DND-41 (cell line): Measurements from ENCODE around the gene LHX3.

Source experiments
- ATAC-seq: fragments of 200-7000 bp; cut with Tn5 transposase; 3 replicates; pipeline ENCODE4 v1.9.1; 2021; ENCODE audit warnings: low read depth; ENCODE audit not compliant: insufficient read depth
- DNase-seq: peaks from one replicate; pipeline ENCODE4 v3.0.0-alpha.2; 2020
- H2AFZ ChIP-seq: 2 replicates; pipeline ENCODE4 v1.6.0; 2012; ENCODE audit warnings: low read depth, low read length
- H3K27ac ChIP-seq: 2 replicates; pipeline ENCODE4 v1.5.1; 2012; ENCODE audit warnings: low read length, inconsistent platforms
- H3K27me3 ChIP-seq: fragments of 200-600 bp; sonication (generic); 2 replicates; pipeline ENCODE4 v1.6.0; 2012; ENCODE audit warnings: low read length, mild to moderate bottlenecking, inconsistent platforms; ENCODE audit not compliant: insufficient read depth, poor library complexity
- H3K36me3 ChIP-seq: 2 replicates; pipeline ENCODE4 v1.5.1; 2012; ENCODE audit warnings: low read length, inconsistent platforms; ENCODE audit not compliant: insufficient read depth
- H3K4me1 ChIP-seq: 2 replicates; pipeline ENCODE4 v1.5.1; 2012; ENCODE audit warnings: mild to moderate bottlenecking, low read length; ENCODE audit not compliant: insufficient read depth
- H3K4me2 ChIP-seq: 2 replicates; pipeline ENCODE4 v1.6.0; 2012; ENCODE audit warnings: mild to moderate bottlenecking, moderate library complexity, low read length, inconsistent platforms; ENCODE audit not compliant: insufficient read depth
- H3K4me3 ChIP-seq, 2 experiments: fragments of 200-600 bp in 1 of 2; shearing (Covaris generic) in 1 of 2; 2 replicates each; pipeline ENCODE4 v1.5.1; 2012 to 2016; ENCODE audit warnings: inconsistent platforms in 2 of 2, low read length in 2 of 2, mild to moderate bottlenecking in 2 of 2, low read depth in 1 of 2, moderate library complexity in 1 of 2
- H3K79me2 ChIP-seq: 2 replicates; pipeline ENCODE4 v1.6.0; 2012; ENCODE audit warnings: low read length, inconsistent platforms; ENCODE audit not compliant: insufficient read depth
- H3K9ac ChIP-seq: 2 replicates; pipeline ENCODE4 v1.6.0; 2012; ENCODE audit warnings: low read depth, mild to moderate bottlenecking, inconsistent platforms, low read length, moderate library complexity
- H3K9me3 ChIP-seq: 2 replicates; pipeline ENCODE4 v1.5.1; 2012; ENCODE audit warnings: low read length, moderate library complexity, mild to moderate bottlenecking, inconsistent platforms; ENCODE audit not compliant: insufficient read depth, severe bottlenecking
- H4K20me1 ChIP-seq: 2 replicates; pipeline ENCODE4 v1.6.0; 2012; ENCODE audit warnings: low read length; ENCODE audit not compliant: insufficient read depth
- CTCF ChIP-seq: IDR thresholded peaks from 2 replicates; pipeline ENCODE4 v1.5.1; 2012; ENCODE audit warnings: borderline replicate concordance, low read length, moderate library complexity, mild to moderate bottlenecking; ENCODE audit not compliant: poor library complexity, severe bottlenecking; ENCODE audit errors: extremely low read depth
- EZH2 ChIP-seq: IDR thresholded peaks from 3 replicates; pipeline ENCODE4 v1.6.1; 2012; ENCODE audit warnings: borderline replicate concordance, low read depth, mild to moderate bottlenecking, moderate library complexity, low read length, inconsistent platforms; ENCODE audit not compliant: severe bottlenecking

Gene LHX3

GRCh38 chr9:136199391-136200288, 5.3 kb downstream of the LHX3 start:
- H3K36me3 ChIP-seq, result no peaks in the 10 kb centered on the region
- no peak overlapping the region for H3K4me2 ChIP-seq
- H3K4me1 ChIP-seq, result no peaks in the 10 kb centered on the region
- ATAC-seq (no peak), DNase-seq (no peak)
- no peak for TF ChIP-seq CTCF
- no peak for TF ChIP-seq EZH2
- H3K9ac ChIP-seq, result no peak overlapping the region
- no peaks in the 10 kb centered on the region for H3K79me2 ChIP-seq
- peaks cover 13% of the 10 kb centered on the region for H3K27me3 ChIP-seq
- H4K20me1 ChIP-seq, result peaks cover 6% of the 10 kb centered on the region
- no peak overlapping the region for H2AFZ ChIP-seq
- H3K9me3 ChIP-seq, result no peaks in the 10 kb centered on the region
- no peak overlapping the region for H3K4me3 ChIP-seq
- H3K27ac ChIP-seq, result no peak overlapping the region

GRCh38 chr9:136198605-136199083, 6.3 kb downstream of the LHX3 start:
- no peaks in the 10 kb centered on the region; the same call in 1 of the 2 replicates for H4K20me1 ChIP-seq

GRCh38 chr9:136197930-136198604, 6.9 kb downstream of the LHX3 start:
- TF ChIP-seq EZH2 (no peak), CTCF (no peak)
- Histone ChIP-seq H3K4me1 (no peaks in the 10 kb centered on the region), H3K4me3 (no peak overlapping the region), H3K27me3 (peaks cover 13% of the 10 kb centered on the region), H3K36me3 (no peaks in the 10 kb centered on the region), H3K4me2 (no peak overlapping the region), H2AFZ (no peak overlapping the region), H3K9me3 (no peaks in the 10 kb centered on the region), H3K27ac (no peak overlapping the region), H3K9ac (no peak overlapping the region), H3K79me2 (no peaks in the 10 kb centered on the region), H4K20me1 (no peaks in the 10 kb centered on the region; the same call in 1 of the 2 replicates)
- DNase-seq (no peak), ATAC-seq (no peak)

More at GRCh38 chr9:136198605-136199083, 6.3 kb downstream of the LHX3 start:
- Histone ChIP-seq H2AFZ (no peak overlapping the region), H3K9ac (no peak overlapping the region), H3K9me3 (no peaks in the 10 kb centered on the region), H3K4me2 (no peak overlapping the region), H3K4me3 (no peak overlapping the region), H3K4me1 (no peaks in the 10 kb centered on the region), H3K27ac (no peak overlapping the region), H3K36me3 (no peaks in the 10 kb centered on the region), H3K79me2 (no peaks in the 10 kb centered on the region), H3K27me3 (peaks cover 13% of the 10 kb centered on the region)
- DNase-seq (no peak), ATAC-seq (no peak)
- TF ChIP-seq CTCF (no peak), EZH2 (no peak)
